GM18858 (cell line): Measurements from ENCODE around the gene CDH18.

Experiments
- ATAC-seq: cut with Tn5 transposase; IDR thresholded peaks from one replicate; pipeline ENCODE4 v1.9.1; 2021; ENCODE audit not compliant: unreplicated experiment

The CDH18 gene, protein sequence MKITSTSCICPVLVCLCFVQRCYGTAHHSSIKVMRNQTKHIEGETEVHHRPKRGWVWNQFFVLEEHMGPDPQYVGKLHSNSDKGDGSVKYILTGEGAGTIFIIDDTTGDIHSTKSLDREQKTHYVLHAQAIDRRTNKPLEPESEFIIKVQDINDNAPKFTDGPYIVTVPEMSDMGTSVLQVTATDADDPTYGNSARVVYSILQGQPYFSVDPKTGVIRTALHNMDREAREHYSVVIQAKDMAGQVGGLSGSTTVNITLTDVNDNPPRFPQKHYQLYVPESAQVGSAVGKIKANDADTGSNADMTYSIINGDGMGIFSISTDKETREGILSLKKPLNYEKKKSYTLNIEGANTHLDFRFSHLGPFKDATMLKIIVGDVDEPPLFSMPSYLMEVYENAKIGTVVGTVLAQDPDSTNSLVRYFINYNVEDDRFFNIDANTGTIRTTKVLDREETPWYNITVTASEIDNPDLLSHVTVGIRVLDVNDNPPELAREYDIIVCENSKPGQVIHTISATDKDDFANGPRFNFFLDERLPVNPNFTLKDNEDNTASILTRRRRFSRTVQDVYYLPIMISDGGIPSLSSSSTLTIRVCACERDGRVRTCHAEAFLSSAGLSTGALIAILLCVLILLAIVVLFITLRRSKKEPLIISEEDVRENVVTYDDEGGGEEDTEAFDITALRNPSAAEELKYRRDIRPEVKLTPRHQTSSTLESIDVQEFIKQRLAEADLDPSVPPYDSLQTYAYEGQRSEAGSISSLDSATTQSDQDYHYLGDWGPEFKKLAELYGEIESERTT

DNA sequence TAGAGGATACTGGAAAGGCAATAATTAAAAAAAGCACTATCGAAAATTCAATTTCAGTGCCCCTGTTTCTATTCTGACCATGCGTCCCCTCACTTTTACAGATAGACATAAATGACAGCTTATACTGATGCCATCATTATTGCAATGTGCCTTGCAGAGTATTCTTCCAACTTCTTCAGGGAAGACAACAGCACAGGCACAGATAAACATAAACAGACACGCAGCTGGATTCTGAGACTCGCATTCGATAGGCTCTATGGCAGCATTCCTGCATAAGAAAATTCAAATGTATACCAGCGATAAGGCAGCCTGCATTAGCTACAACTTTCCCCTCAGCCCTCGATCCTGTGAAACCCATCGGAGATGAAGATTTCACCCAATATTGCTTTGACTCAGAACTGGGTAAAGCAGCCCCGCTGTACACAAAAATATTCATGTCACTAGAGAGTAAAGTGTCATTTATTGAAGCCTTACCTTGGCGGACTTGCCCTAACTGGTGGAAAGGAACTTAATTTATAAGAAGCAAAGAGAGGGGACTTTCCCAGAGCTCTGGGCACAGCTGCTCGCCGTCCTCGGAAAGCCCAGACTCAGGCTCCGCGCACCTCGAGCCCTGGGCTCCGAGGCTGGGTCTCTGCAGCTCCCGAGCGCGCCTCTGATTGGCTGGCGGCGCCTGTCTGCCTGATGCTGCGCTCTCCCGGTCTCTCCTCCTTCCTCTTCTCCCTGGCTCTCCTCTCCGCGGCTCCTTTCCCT is at the start of gene CDH18:
Gene CDH18, minus strand, starts transcription at position 589 of the 750 bp plus-strand sequence. CDS start 149,214 bp downstream, outside the sequence.
- ATAC-seq, result no peak

DNA sequence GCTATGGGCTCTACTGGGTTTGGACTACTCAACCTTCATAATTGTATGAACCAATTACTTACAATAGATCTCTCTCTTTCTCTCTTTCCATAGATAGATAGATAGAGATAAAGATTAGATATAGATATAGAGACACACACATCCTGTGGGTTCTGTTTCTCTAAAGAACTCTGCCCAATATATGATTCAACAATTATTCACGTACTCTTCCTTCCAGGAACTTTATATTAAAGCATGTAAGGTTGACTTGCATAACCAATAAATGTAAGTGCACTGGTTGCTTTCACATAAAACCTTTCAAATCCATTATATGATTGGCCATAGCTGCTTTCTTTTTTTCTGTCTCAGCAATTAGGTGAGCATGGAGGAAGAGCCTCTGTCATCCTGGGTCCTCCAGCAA is 46.7 kb upstream of the CDH18 start:
- ATAC-seq, result no peak

DNA sequence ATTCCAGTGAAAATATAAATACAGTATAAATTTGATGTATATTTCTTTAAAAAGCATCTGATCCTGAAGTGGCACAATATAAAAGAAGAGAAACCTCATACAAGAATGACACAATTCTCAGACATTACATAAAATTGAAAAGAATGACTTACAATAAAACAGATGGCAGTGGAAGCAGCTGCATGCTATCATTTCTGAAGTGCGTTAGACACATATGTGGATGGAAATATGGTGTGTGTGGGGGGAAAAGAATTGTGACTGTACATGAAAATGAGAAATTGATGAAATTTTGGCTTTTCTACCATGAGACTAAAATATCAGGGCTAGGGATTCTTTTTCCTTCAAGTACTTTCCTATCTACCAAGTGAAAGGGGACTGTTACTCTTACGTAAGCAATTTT is 45.9 kb upstream of the CDH18 start:
- ATAC-seq, result no peak

DNA sequence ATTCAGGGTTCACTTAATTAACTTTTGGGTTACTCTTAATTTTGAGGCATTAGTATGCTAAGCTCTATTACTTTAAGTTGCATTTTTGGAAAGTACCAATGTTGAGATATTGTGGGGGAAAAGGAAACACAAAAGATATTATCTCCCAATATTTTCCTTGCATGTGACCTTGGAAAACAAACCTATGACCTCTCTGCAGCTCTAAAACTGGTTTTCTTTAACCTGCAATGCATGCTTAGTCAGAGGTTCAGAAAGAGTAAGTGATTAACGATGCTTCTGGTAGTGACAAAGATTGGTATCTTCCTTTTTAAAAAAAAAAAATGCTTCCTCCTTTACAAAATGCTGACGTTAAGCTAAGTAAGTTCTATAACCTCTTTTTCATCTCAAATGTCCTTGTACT is 44.9 kb upstream of the CDH18 start:
- no peak for ATAC-seq

DNA sequence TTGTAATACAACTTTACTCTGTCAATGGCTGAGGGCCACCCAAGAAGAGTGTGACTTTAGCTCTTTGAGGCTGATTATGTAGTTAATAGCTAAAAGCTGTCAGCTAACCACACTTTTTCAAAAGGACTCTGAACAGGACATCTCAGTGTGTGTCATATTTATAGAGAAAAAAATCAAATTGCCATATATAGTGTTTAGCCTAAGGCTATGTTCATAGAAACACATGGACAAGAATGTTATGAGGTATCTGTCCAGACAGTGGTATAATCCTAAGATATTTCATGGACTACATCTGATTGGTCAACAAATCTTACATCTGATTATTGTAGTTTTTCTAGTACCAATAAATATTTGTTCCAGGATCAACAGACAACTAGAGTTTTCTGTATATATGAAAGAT is 42.1 kb upstream of the CDH18 start:
- ATAC-seq, result no peak

DNA sequence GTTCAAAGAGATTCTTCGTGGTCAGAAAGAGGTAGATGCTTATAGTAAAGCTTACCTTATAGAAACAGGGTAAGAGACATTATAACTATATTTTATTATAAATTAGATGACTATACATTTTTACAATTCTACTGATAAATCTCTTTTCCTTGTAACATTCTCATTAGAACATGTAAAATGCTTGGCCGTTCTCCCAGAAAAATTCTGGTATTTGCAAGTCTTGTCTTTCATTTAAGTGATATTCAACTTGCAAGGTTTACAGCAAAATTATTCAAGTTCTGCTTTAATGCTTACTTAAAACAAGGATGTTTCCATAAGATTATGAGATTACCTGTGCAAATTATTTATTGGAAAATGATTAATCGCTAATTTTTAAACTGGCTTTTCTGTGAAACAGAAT is 41.3 kb upstream of the CDH18 start:
- ATAC-seq, result no peak

DNA sequence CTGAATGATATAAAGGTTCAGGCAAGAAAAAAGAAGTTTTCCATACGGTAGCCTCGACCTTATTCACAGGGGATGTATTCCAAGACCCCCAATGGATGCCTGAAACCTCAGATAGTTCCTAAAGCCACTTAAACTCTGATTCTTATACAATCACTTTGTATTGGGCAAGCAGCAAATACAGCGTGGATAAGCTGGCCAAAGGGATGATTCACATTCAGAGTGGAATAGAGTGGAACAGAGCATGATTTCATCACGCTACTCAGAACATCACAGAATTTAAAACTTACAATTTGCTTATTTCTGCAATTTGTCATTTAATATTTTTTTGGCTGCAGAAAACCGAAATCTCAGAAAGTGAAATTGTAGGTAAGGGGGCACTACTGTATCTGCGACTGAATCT is 40.5 kb upstream of the CDH18 start:
- ATAC-seq, result no peak

DNA sequence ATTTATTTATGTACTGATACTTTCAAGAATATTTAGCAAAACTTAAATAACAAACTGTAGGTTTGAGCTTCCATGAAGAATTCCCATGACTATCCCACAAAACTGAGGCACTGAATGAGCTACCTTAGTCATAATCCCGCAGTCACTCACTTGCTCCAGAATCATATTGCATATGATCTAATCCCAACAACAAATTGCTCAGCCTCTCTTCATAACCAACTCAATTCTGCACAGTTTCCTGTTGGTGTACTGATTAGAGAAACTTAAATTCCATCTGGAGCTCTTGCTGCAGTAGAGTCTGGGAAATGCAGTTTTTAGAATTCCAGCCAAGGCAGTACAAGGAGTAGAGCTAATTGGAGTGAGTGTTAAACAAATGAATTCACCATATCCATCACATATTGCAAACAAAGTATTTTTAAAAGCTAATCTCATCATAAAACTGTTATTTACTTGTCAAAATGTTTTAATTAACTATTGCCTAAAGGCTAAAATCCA is 35.7 kb upstream of the CDH18 start:
- no peak for ATAC-seq

DNA sequence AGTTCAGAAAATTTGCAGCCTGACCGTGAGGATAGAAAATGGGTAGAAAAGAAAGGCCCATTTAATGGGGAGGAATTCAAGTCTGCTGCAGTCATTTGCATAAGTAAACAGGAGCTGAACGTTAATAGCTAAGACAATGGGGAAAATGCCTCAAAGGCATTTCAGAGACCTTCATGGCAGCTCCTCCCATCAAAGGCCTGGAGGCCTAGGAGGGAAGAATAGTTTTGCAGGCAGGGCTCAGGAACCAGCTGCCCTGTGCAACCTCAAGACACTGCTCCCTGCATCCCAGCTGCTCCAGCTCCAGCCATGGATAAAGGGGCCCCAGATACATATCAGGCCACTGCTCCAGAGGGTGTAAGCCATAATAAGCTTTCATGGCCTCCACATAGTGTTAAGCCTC is 32.2 kb upstream of the CDH18 start:
- no peak for ATAC-seq

DNA sequence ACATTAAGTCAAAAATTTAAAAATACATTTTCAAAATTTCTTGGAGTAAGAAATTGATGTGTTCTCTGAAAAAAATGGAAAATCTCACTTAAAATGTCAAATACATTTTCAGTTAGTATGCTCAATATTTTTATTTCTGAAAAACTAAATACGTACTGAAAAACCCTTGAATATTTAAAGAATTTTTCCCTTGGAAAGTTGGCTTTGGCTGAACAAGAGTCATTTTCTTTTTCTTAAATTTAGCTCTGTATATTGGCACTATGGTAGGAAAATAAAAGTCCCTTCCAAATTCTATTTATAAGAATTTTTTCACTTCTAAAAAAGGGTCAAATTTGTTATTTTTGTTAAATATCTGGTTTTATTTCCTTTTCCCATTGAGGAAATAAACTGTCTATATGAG is 29.0 kb upstream of the CDH18 start:
- no peak for ATAC-seq

DNA sequence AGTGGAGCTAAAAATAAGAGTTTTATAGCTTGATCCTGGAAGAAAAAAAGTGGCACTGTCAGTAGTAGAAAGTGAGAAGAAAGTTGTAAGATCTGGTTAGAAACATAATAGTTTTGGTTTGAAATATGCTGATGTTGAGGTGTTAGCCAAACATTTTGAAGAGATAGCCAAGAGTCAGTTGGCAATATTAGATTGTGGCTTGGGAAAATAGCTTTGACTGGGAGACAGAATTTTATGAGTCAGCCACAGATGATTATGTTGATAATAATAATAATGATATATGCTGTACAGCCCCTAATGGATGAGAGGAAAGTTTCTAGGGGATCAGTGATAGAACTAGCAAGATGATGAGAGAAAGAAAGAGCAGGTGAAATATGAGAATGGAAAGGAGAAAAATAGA is 12.4 kb upstream of the CDH18 start:
- no peak for ATAC-seq

DNA sequence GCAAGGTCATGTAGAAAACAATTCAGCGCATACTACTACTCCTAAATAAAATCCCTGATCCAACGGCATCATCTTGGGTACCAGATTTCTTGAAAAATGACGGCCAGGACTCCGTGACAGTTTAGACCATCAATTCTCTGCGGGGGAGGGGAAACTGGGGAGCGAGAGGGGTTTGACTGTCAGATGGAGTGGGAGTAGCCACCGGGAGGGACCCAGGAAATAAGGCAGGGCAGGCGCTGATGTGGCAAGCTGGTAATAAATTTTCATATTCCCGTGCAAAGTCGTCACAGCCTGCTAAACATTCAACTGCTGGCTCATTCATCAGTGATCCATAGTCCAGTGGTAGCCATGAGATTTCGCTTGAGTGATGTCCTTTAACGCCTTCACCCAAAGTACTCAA is 457 bp upstream of the CDH18 start:
- ATAC-seq, result no peak

DNA sequence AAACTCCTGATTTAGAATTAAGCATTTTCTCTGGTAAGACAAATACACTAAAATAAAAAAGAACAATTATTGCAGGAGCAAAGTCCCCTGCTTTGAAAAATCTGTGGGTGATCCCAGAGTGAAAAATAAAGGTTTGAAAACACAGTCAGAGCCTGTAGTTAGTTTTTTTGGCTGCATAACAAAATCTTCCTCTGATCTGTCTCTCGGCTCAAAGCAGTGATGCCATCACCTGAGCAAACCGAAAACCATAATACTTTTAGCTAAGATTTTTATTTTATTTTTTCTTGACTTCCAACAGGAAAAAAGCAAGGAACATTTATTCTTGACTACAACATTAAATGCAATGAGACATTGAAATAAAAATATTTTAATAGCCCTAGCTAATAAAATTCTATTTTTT is 1.2 kb downstream of the CDH18 start:
- no peak for ATAC-seq

DNA sequence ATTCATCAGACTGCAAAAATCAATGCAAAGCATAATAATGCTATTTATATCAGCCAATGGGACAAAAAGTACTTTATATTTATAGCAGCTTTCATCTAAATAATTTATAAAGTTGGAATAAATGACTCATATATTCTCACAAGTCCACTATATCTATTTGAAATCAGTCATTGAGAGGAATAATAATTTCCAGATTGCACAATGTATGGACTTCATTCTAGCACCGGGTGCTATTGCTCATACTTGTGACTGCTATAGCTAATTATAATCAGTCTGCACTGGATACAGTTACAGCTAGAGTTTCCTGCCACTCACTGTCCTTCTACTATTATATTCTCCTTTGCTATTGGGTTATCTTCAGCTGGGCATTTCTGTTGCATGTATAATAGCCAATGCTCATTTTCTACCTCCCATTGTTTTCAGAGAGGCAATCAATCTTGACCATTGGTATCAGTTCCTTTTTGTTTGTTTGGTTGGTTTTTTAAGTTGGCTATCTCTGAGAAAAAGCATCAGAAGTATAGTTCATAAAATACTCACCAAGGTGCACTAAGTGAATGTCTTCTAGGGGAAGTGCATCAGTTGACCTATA is 1.9 kb downstream of the CDH18 start:
- ATAC-seq, result no peak

DNA sequence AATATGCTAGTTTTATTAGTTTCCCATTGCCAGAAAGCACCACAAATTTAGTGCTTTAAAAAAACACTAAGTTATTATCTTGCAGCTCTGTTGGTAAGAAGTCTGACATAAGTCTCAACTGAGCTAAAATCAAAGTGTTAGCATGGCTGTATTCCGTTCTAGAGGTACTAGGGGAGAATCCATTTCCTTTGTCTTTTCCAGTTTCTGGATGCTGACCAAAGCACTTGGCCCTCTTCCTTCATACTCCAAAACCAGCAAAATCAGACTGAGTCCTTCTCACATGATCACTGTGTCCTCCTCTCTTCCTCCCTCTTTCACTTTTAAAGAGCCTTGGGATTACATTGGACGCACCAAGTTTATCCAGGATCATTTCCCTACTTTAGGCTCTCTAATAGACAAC is 9.5 kb downstream of the CDH18 start:
- no peak for ATAC-seq

DNA sequence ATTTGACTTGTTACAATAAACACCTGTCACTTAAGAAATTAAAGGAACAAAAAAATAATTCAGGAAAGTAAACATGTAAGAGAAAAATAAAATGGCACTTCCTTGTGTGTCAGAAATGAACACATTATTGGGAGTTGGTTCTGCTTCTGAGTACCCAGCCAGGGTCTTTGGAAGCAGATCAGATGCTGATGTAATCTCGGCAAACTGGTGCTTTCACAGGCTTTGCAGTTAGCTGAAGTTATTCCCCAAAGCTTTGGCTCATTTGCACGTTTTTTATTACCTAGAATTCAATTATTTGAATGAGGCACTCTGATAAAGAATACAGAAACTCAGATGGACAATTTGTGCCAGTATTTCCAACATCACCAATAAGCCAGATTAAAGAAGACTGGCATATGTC is 10.9 kb downstream of the CDH18 start:
- no peak for ATAC-seq

DNA sequence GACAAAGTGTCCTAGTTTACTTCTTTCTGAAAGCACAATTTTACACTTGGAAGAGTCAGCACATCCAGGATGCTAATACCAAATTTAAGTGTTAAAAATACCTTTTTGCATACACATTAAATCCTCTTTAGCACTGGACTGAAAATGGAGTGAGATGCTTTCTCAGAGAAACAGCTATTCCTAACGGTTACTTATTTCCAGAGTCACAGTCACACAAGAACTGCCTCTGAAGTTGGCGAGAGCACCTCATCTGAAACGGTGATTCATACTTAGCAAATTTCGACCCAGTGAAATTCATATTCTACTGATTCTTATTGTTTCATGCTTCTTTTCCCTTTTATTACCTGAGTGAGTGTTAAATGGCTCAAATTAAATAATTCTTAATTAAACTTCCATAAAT is 12.2 kb downstream of the CDH18 start:
- no peak for ATAC-seq

DNA sequence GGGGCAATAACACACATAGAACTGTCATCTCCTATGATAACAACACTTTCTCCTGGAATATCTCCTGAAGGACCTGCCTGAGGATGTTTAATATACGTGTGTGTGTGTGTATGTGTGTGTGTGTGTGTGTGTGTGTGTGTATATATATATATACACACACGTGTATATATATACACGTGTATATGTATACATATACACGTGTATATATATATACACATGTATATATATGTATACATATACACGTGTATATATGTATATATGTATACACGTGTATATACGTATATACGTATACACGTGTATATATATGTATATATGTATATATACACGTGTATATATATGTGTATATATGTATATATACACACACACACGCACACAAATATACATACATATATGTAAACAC is 27.5 kb downstream of the CDH18 start:
- ATAC-seq, result no peak

DNA sequence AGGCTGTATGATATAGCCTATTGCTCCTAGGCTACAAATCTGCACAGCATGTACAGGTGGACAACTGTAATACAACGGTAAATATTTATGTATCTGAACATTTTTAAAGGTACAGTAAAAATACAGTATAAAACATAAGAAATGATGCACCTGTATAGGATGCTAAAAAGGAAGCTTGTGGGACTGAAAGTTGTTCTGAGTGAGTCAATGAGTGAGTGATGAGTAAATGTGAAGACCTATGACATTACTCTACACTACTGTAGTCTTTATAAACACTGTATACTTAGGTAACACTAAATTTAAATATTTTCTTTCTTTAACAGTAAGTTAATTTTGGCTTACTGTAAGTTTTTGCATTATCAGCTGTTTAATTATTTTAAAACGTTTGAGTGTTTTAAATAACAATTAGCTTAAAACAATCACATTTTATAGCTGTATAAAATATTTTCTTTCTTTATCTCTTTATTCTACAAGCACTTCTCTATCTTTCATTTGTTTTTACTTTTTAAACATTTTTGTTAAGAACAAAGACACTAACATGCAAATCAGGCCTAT is 28.1 kb downstream of the CDH18 start:
- no peak for ATAC-seq

DNA sequence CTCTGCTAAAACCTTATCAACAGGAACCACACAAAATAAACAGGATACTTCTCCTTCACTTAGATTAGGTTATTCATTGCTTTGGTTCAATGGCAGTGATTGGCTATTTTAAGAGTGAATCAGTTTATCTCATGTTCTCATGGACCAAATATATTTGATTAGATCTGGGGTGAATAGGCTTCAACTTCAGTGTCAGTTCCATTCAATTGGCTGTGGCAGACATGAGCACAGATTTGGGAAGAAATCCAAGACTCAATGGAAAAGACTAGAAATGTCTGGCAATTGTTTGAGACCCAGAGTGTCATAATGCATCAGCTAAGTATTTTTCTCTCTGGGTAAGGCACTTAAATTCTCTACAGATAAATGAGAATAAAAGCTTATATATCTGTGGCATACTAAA is 37.1 kb downstream of the CDH18 start:
- no peak for ATAC-seq

DNA sequence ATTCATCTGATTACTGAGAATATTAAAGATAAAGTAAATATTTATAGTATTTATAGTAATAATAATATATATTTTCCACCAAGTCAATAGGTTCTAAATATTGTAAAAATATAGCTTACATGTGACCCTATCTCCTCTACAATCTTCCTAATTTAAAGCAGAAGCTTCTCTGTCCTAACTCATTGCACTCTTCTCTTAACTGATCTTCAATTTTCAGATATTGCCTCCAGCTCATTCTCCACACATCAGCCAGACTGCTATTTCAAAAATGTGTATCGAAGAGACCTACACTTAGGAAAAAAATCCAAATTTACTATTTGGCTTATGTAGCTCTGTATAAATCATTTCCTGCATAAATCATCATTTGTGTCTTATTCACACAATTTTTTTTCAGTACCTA is 47.8 kb downstream of the CDH18 start:
- no peak for ATAC-seq
